BJ (cell line): ENCODE data around the gene SF1. TPM values are rescaled to one million over a fixed set of nuclear protein-coding genes. Genes with fewer than 3 reads are reported as not detected.

ENCODE experiments used
- CTCF ChIA-PET: fragments of 350-600 bp; formaldehyde crosslinking; extraction: SDS; loops from one replicate; lab custom pipeline; 2021; ENCODE audit warnings: antibody characterized with exemption, inconsistent platforms; lab: Yijun Ruan, JAX
- POLR2A ChIA-PET: fragments of 300-600 bp; sonication (Branson Sonifier 250); formaldehyde crosslinking; extraction: SDS; loops from one replicate; lab custom pipeline; 2021; ENCODE audit warnings: antibody characterized with exemption; lab: Charles Lee
- DNase-seq: peaks from one replicate; pipeline ENCODE4 v3.0.0-alpha.2; 2011; ENCODE audit warnings: low read depth
- H3K27me3 ChIP-seq: 2 replicates; pipeline ENCODE4 v1.6.0; 2011; ENCODE audit warnings: low read length; ENCODE audit not compliant: control insufficient read depth, insufficient read depth
- H3K36me3 ChIP-seq: 2 replicates; pipeline ENCODE4 v1.5.1; 2011; ENCODE audit warnings: low read length; ENCODE audit not compliant: control insufficient read depth, insufficient read depth
- H3K4me3 ChIP-seq: 2 replicates; pipeline ENCODE4 v1.5.1; 2011; ENCODE audit warnings: low read depth, mild to moderate bottlenecking, control low read depth, low read length
- polyA plus RNA-seq: library from polyadenylated mRNA; depleted of rRNA; stranded (reverse); fragments of >200 nt; gene quantifications from 2 replicates; pipeline ENCODE4 v1.2.3, GENCODE V29; 2011
- TF ChIP-seq, protein P1 (sequence below): IDR thresholded peaks from 2 replicates; pipeline ENCODE4 v1.5.1; 2011; ENCODE audit warnings: low read depth, mild to moderate bottlenecking, control low read depth, inconsistent platforms, low read length, moderate library complexity; ENCODE audit not compliant: insufficient read depth

Gene SF1
- polyA plus RNA-seq, 1 experiment = 41.7 TPM

GRCh38 chr11:64720640-64721358, 57.5 kb downstream of the SF1 start:
- Histone ChIP-seq H3K27me3 (peaks cover 54% of the 10 kb centered on the region), H3K36me3 (no peaks in the 10 kb centered on the region), H3K4me3 (no peak overlapping the region)
- CTCF ChIA-PET = interaction anchor here (2.0 kb wide), 1 partner anchor 32 kb away, joined by 11 read pairs; no protein-coding TSS in a partner anchor
- TF ChIP-seq, protein P1, sequence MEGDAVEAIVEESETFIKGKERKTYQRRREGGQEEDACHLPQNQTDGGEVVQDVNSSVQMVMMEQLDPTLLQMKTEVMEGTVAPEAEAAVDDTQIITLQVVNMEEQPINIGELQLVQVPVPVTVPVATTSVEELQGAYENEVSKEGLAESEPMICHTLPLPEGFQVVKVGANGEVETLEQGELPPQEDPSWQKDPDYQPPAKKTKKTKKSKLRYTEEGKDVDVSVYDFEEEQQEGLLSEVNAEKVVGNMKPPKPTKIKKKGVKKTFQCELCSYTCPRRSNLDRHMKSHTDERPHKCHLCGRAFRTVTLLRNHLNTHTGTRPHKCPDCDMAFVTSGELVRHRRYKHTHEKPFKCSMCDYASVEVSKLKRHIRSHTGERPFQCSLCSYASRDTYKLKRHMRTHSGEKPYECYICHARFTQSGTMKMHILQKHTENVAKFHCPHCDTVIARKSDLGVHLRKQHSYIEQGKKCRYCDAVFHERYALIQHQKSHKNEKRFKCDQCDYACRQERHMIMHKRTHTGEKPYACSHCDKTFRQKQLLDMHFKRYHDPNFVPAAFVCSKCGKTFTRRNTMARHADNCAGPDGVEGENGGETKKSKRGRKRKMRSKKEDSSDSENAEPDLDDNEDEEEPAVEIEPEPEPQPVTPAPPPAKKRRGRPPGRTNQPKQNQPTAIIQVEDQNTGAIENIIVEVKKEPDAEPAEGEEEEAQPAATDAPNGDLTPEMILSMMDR = no peak
- POLR2A ChIA-PET = no interaction called here
- DNase-seq = no peak

DNA sequence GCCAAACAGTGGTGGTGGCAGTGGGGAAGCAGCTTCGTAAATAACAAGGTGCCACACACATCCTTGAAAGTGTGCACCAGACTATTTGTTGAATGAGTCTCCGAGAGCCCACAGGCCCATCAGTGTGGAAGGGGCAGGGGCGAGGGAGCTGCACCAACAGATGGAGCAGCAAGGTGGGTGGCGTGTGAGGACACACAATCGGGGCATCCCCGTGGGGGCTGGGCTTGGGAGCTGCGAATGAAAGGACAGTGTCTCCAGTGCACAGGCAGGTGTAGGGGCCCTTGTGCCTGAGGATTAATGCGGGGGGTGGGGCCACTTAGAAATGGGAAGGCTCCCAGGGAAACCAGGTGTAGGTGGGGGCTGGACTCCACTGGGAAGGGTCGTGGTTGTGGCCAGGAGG, 58.2 kb downstream of the SF1 start:
- Histone ChIP-seq H3K27me3 (peaks cover 57% of the 10 kb centered on the region), H3K36me3 (no peaks in the 10 kb centered on the region), H3K4me3 (no peak overlapping the region)
- ChIA-PET CTCF (interaction anchor here (2.0 kb wide), 1 partner anchor 31 kb away, joined by 11 read pairs; no protein-coding TSS in a partner anchor), POLR2A (no interaction called here)
- no peak for DNase-seq
- TF ChIP-seq, protein P1 = no peak

GRCh38 chr11:64719406-64719805, 58.9 kb downstream of the SF1 start:
- peaks cover 55% of the 10 kb centered on the region for H3K27me3 ChIP-seq
- ChIA-PET POLR2A (no interaction called here), CTCF (interaction anchor here (0.5 to 2.0 kb wide), 2 partner anchors 31 to 424 kb away, joined by 4 to 11 read pairs; no protein-coding TSS in a partner anchor)
- no peak overlapping the region for H3K4me3 ChIP-seq
- no peaks in the 10 kb centered on the region for H3K36me3 ChIP-seq
- DNase-seq = no peak
- TF ChIP-seq, protein P1 = no peak

DNA sequence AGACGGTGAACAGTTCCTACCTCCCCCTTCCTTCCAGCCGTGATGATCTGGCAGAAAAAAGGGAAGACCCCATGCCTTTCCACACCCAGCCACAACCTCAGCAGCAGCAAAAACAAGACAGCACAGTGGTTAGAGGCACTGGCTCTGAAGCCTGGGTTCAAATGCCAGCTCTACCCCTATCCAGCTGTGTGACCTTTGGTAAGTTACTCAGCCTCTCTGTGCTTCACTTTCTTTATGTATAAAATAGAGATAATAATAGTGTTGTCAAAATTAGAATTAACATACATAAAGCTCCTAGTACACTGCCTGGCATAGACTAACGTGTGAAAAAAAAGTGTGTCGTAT, 59.6 kb downstream of the SF1 start:
- peaks cover 61% of the 10 kb centered on the region for H3K27me3 ChIP-seq
- no peak overlapping the region for H3K4me3 ChIP-seq
- CTCF ChIA-PET = interaction anchor here (3.2 kb wide), 1 partner anchor 30 kb away, joined by 13 read pairs; no protein-coding TSS in a partner anchor
- POLR2A ChIA-PET = interaction anchor here (0.7 kb wide), 1 partner anchor 67 kb away, joined by 4 read pairs; no protein-coding TSS in a partner anchor
- no peaks in the 10 kb centered on the region for H3K36me3 ChIP-seq
- TF ChIP-seq, protein P1 = no peak
- no peak for DNase-seq

GRCh38 chr11:64718084-64718779, 60.1 kb downstream of the SF1 start:
- TF ChIP-seq, protein P1 = no peak
- H3K27me3 ChIP-seq = peaks cover 61% of the 10 kb centered on the region
- no peaks in the 10 kb centered on the region for H3K36me3 ChIP-seq
- DNase-seq = no peak
- no peak overlapping the region for H3K4me3 ChIP-seq
- ChIA-PET CTCF (interaction anchor here (3.2 kb wide), 1 partner anchor 29 kb away, joined by 13 read pairs; no protein-coding TSS in a partner anchor), POLR2A (interaction anchor here (0.7 kb wide), 1 partner anchor 67 kb away, joined by 4 read pairs; no protein-coding TSS in a partner anchor)
